ENCODE measurements around the gene CRB3. TPM values are rescaled to one million over a fixed set of nuclear protein-coding genes. Genes with fewer than 3 reads are reported as not detected.

CRB3 gene
- total RNA-seq, 1 donor from 2014 or later = 0.39 TPM

- Mint-ChIP-seq H3K36me3 (ENCODE audit: low read depth) (peaks cover 10% of the 10 kb centered on the region), H3K9me3 (peaks cover 2% of the 10 kb centered on the region), H3K27me3 (ENCODE audit: insufficient read depth) (peaks cover 4% of the 10 kb centered on the region), H3K4me3 (peak overlapping the region; percentile 89), H3K27ac (peak overlapping the region; percentile 84), H3K4me1 (ENCODE audit: low read depth) (peaks cover 21% of the 10 kb centered on the region)
- DNase-seq (ENCODE audit: low spot score) = peak; percentile 95
- intact Hi-C loops (cut with micrococcal nuclease) = loop anchor here (1.0 kb wide), 12 partner anchors 16 to 556 kb away; partner anchors contain the start of genes CLPP, DENND1C, GPR108 and GTF2F1
Observed at GRCh38 chr19:6460099-6460884, 3.8 kb upstream of the CRB3 start.

- DNase-seq (ENCODE audit: low spot score) = no peak
- peaks cover 15% of the 10 kb centered on the region for H3K36me3 Mint-ChIP-seq (ENCODE audit: low read depth)
- H3K4me1 Mint-ChIP-seq (ENCODE audit: low read depth) = peaks cover 2% of the 10 kb centered on the region
- H3K9me3 Mint-ChIP-seq = no peaks in the 10 kb centered on the region
- intact Hi-C loops (cut with micrococcal nuclease) = no loop called here
- no peak overlapping the region for H3K4me3 Mint-ChIP-seq
- peaks cover 4% of the 10 kb centered on the region for H3K27me3 Mint-ChIP-seq (ENCODE audit: insufficient read depth)
- no peak overlapping the region for H3K27ac Mint-ChIP-seq
Observed at GRCh38 chr19:6465006-6465405, 935 bp downstream of the CRB3 start.

GRCh38 chr19:6465663-6466062, 1.6 kb downstream of the CRB3 start:
- H3K27ac Mint-ChIP-seq = no peak overlapping the region
- H3K27me3 Mint-ChIP-seq (ENCODE audit: insufficient read depth) = peaks cover 4% of the 10 kb centered on the region
- peaks cover 18% of the 10 kb centered on the region for H3K36me3 Mint-ChIP-seq (ENCODE audit: low read depth)
- H3K4me1 Mint-ChIP-seq (ENCODE audit: low read depth) = no peaks in the 10 kb centered on the region
- no peak overlapping the region for H3K4me3 Mint-ChIP-seq
- no peak for DNase-seq (ENCODE audit: low spot score)
- intact Hi-C loops (cut with micrococcal nuclease) = no loop called here
- no peaks in the 10 kb centered on the region for H3K9me3 Mint-ChIP-seq

GRCh38 chr19:6466526-6467248, 2.6 kb downstream of the CRB3 start:
- no peak for DNase-seq (ENCODE audit: low spot score)
- H3K27ac Mint-ChIP-seq = no peak overlapping the region
- peaks cover 4% of the 10 kb centered on the region for H3K27me3 Mint-ChIP-seq (ENCODE audit: insufficient read depth)
- no peak overlapping the region for H3K4me3 Mint-ChIP-seq
- H3K36me3 Mint-ChIP-seq (ENCODE audit: low read depth) = peaks cover 21% of the 10 kb centered on the region
- H3K4me1 Mint-ChIP-seq (ENCODE audit: low read depth) = no peaks in the 10 kb centered on the region
- intact Hi-C loops (cut with micrococcal nuclease) = no loop called here
- no peaks in the 10 kb centered on the region for H3K9me3 Mint-ChIP-seq

- intact Hi-C loops (cut with micrococcal nuclease) = no loop called here
- Mint-ChIP-seq H3K27ac (no peak overlapping the region), H3K4me3 (no peak overlapping the region), H3K36me3 (ENCODE audit: low read depth) (peaks cover 21% of the 10 kb centered on the region), H3K27me3 (ENCODE audit: insufficient read depth) (peaks cover 4% of the 10 kb centered on the region), H3K9me3 (no peaks in the 10 kb centered on the region), H3K4me1 (ENCODE audit: low read depth) (no peaks in the 10 kb centered on the region)
- no peak for DNase-seq (ENCODE audit: low spot score)
Observed at GRCh38 chr19:6467384-6467783, 3.3 kb downstream of the CRB3 start.

GRCh38 chr19:6470173-6470572, 6.1 kb downstream of the CRB3 start:
- Mint-ChIP-seq H3K4me1 (ENCODE audit: low read depth) (no peaks in the 10 kb centered on the region), H3K4me3 (no peak overlapping the region), H3K36me3 (ENCODE audit: low read depth) (peaks cover 24% of the 10 kb centered on the region), H3K27me3 (ENCODE audit: insufficient read depth) (no peaks in the 10 kb centered on the region), H3K27ac (no peak overlapping the region), H3K9me3 (no peaks in the 10 kb centered on the region)
- intact Hi-C loops (cut with micrococcal nuclease) = no loop called here
- no peak for DNase-seq (ENCODE audit: low spot score)

GRCh38 chr19:6471076-6471475, 7.0 kb downstream of the CRB3 start:
- no peak for DNase-seq (ENCODE audit: low spot score)
- H3K27me3 Mint-ChIP-seq (ENCODE audit: insufficient read depth) = no peaks in the 10 kb centered on the region
- H3K4me1 Mint-ChIP-seq (ENCODE audit: low read depth) = no peaks in the 10 kb centered on the region
- H3K4me3 Mint-ChIP-seq = no peak overlapping the region
- H3K27ac Mint-ChIP-seq = no peak overlapping the region
- intact Hi-C loops (cut with micrococcal nuclease) = no loop called here
- peaks cover 27% of the 10 kb centered on the region for H3K36me3 Mint-ChIP-seq (ENCODE audit: low read depth)
- no peaks in the 10 kb centered on the region for H3K9me3 Mint-ChIP-seq

- Mint-ChIP-seq H3K27ac (no peak overlapping the region), H3K9me3 (no peaks in the 10 kb centered on the region), H3K4me3 (no peak overlapping the region), H3K4me1 (ENCODE audit: low read depth) (no peaks in the 10 kb centered on the region), H3K36me3 (ENCODE audit: low read depth) (peaks cover 29% of the 10 kb centered on the region), H3K27me3 (ENCODE audit: insufficient read depth) (no peaks in the 10 kb centered on the region)
- no peak for DNase-seq (ENCODE audit: low spot score)
- intact Hi-C loops (cut with micrococcal nuclease) = no loop called here
Observed at GRCh38 chr19:6472713-6473112, 8.6 kb downstream of the CRB3 start.

GRCh38 chr19:6473647-6474046, 9.6 kb downstream of the CRB3 start:
- peaks cover 24% of the 10 kb centered on the region for H3K36me3 Mint-ChIP-seq (ENCODE audit: low read depth)
- no peak for DNase-seq (ENCODE audit: low spot score)
- intact Hi-C loops (cut with micrococcal nuclease) = no loop called here
- no peaks in the 10 kb centered on the region for H3K27me3 Mint-ChIP-seq (ENCODE audit: insufficient read depth)
- no peaks in the 10 kb centered on the region for H3K9me3 Mint-ChIP-seq
- H3K4me1 Mint-ChIP-seq (ENCODE audit: low read depth) = no peaks in the 10 kb centered on the region
- no peak overlapping the region for H3K4me3 Mint-ChIP-seq
- no peak overlapping the region for H3K27ac Mint-ChIP-seq

- peaks cover 15% of the 10 kb centered on the region for H3K36me3 Mint-ChIP-seq (ENCODE audit: low read depth)
- H3K9me3 Mint-ChIP-seq = no peaks in the 10 kb centered on the region
- DNase-seq (ENCODE audit: low spot score) = no peak
- peaks cover 8% of the 10 kb centered on the region for H3K4me1 Mint-ChIP-seq (ENCODE audit: low read depth)
- intact Hi-C loops (cut with micrococcal nuclease) = loop anchor here (1.0 kb wide), 3 partner anchors 15 to 102 kb away; no protein-coding TSS in a partner anchor
- H3K27me3 Mint-ChIP-seq (ENCODE audit: insufficient read depth) = no peaks in the 10 kb centered on the region
- no peak overlapping the region for H3K27ac Mint-ChIP-seq
- no peak overlapping the region for H3K4me3 Mint-ChIP-seq
Observed at GRCh38 chr19:6475321-6476108, 11.4 kb downstream of the CRB3 start.

- intact Hi-C loops (cut with micrococcal nuclease) = loop anchor here (1.0 kb wide), 3 partner anchors 16 to 103 kb away; no protein-coding TSS in a partner anchor
- Mint-ChIP-seq H3K4me1 (ENCODE audit: low read depth) (peaks cover 14% of the 10 kb centered on the region), H3K4me3 (no peak overlapping the region)
Observed at GRCh38 chr19:6476155-6476895, 12.3 kb downstream of the CRB3 start.

GRCh38 chr19:6476896-6477431, 12.9 kb downstream of the CRB3 start:
- no peaks in the 10 kb centered on the region for H3K9me3 Mint-ChIP-seq
- H3K4me3 Mint-ChIP-seq = no peak overlapping the region
- H3K4me1 Mint-ChIP-seq (ENCODE audit: low read depth) = peaks cover 19% of the 10 kb centered on the region
- intact Hi-C loops (cut with micrococcal nuclease) = loop anchor here (1.0 kb wide), 3 partner anchors 17 to 104 kb away; no protein-coding TSS in a partner anchor
- no peak for DNase-seq (ENCODE audit: low spot score)
- H3K27me3 Mint-ChIP-seq (ENCODE audit: insufficient read depth) = no peaks in the 10 kb centered on the region
- H3K27ac Mint-ChIP-seq = no peak overlapping the region
- peaks cover 13% of the 10 kb centered on the region for H3K36me3 Mint-ChIP-seq (ENCODE audit: low read depth)

More at GRCh38 chr19:6476155-6476895, 12.3 kb downstream of the CRB3 start:
- no peaks in the 10 kb centered on the region for H3K27me3 Mint-ChIP-seq (ENCODE audit: insufficient read depth)
- peaks cover 13% of the 10 kb centered on the region for H3K36me3 Mint-ChIP-seq (ENCODE audit: low read depth)
- peak; percentile 50 for DNase-seq (ENCODE audit: low spot score)
- no peak overlapping the region for H3K27ac Mint-ChIP-seq
- H3K9me3 Mint-ChIP-seq = no peaks in the 10 kb centered on the region
